Mucosa of rectum (tissue), 2 donors: ENCODE data around the gene NRIP2.

ENCODE experiments used
- H3K27ac ChIP-seq, 2 donors: one replicate each; pipeline ENCODE4 v1.7.0; 2013; ENCODE audit warnings: inconsistent platforms in 2 of 2, low read depth in 2 of 2, low read length in 2 of 2
- H3K27me3 ChIP-seq, 2 donors: one replicate each; pipeline ENCODE4 v1.7.0; 2013; ENCODE audit warnings: low read length in 2 of 2; ENCODE audit not compliant: control insufficient read depth in 2 of 2, insufficient read depth in 2 of 2
- H3K36me3 ChIP-seq, 2 donors: one replicate each; pipeline ENCODE4 v1.7.0; 2013; ENCODE audit warnings: low read length in 2 of 2; ENCODE audit not compliant: control insufficient read depth in 2 of 2, insufficient read depth in 2 of 2
- H3K4me1 ChIP-seq, 2 donors: one replicate each; pipeline ENCODE4 v1.7.0; 2013; ENCODE audit warnings: low read length in 2 of 2, mild to moderate bottlenecking in 1 of 2; ENCODE audit not compliant: control insufficient read depth in 2 of 2, insufficient read depth in 2 of 2
- H3K4me3 ChIP-seq, 2 donors: one replicate each; pipeline ENCODE4 v1.7.0; 2013; ENCODE audit warnings: low read length in 2 of 2
- H3K9ac ChIP-seq, 2 donors: one replicate each; pipeline ENCODE4 v1.7.0; 2013; ENCODE audit warnings: low read length in 2 of 2, low read depth in 1 of 2, mild to moderate bottlenecking in 1 of 2
- H3K9me3 ChIP-seq, 2 donors: one replicate each; pipeline ENCODE4 v1.7.0; 2013; ENCODE audit warnings: low read length in 2 of 2; ENCODE audit not compliant: control insufficient read depth in 2 of 2
- donor health status: healthy.
- donor health status: Normal muscosa, but diverticular disease.

Gene NRIP2

GRCh38 chr12:2845280-2845679 lies 10.4 kb upstream of the NRIP2 start:
- no peak overlapping the region for H3K4me3 ChIP-seq
- no peak overlapping the region for H3K9ac ChIP-seq
- H3K36me3 ChIP-seq = peaks cover 0 to 17% of the 10 kb centered on the region in 2 donors
- H3K27me3 ChIP-seq = no peaks in the 10 kb centered on the region
- H3K9me3 ChIP-seq = no peaks in the 10 kb centered on the region
- H3K27ac ChIP-seq = no peak overlapping the region
- peaks cover 0 to 5% of the 10 kb centered on the region in 2 donors for H3K4me1 ChIP-seq

- no peak overlapping the region for H3K27ac ChIP-seq
- H3K36me3 ChIP-seq = peaks cover 0 to 17% of the 10 kb centered on the region in 2 donors
Observed at GRCh38 chr12:2844786-2845185, 10.0 kb upstream of the NRIP2 start.

GRCh38 chr12:2842948-2843347 lies 8.1 kb upstream of the NRIP2 start:
- Histone ChIP-seq H3K36me3 (peaks cover 0 to 18% of the 10 kb centered on the region in 2 donors), H3K4me3 (no peak overlapping the region)

More at GRCh38 chr12:2844786-2845185, 10.0 kb upstream of the NRIP2 start:
- Histone ChIP-seq H3K4me3 (no peak overlapping the region), H3K27me3 (no peaks in the 10 kb centered on the region), H3K9ac (no peak overlapping the region), H3K4me1 (peaks cover 0 to 3% of the 10 kb centered on the region in 2 donors), H3K9me3 (no peaks in the 10 kb centered on the region)

GRCh38 chr12:2841056-2841650 lies 6.3 kb upstream of the NRIP2 start:
- H3K36me3 ChIP-seq = peaks cover 0 to 17% of the 10 kb centered on the region in 2 donors
- H3K27me3 ChIP-seq = no peaks in the 10 kb centered on the region
- H3K4me3 ChIP-seq = no peak overlapping the region
- no peak overlapping the region for H3K9ac ChIP-seq
- H3K27ac ChIP-seq = no peak overlapping the region
- no peaks in the 10 kb centered on the region for H3K9me3 ChIP-seq
- no peaks in the 10 kb centered on the region for H3K4me1 ChIP-seq

More at GRCh38 chr12:2842948-2843347, 8.1 kb upstream of the NRIP2 start:
- no peaks in the 10 kb centered on the region for H3K9me3 ChIP-seq
- H3K4me1 ChIP-seq = no peaks in the 10 kb centered on the region
- H3K27me3 ChIP-seq = no peaks in the 10 kb centered on the region
- no peak overlapping the region for H3K9ac ChIP-seq
- no peak overlapping the region for H3K27ac ChIP-seq

GRCh38 chr12:2836574-2836973 lies 1.7 kb upstream of the NRIP2 start:
- peaks cover 0 to 3% of the 10 kb centered on the region in 2 donors for H3K4me1 ChIP-seq
- H3K27me3 ChIP-seq = peaks cover 0 to 3% of the 10 kb centered on the region in 2 donors
- H3K9me3 ChIP-seq = no peaks in the 10 kb centered on the region
- H3K36me3 ChIP-seq = peaks cover 0 to 9% of the 10 kb centered on the region in 2 donors
- no peak overlapping the region for H3K9ac ChIP-seq
- H3K27ac ChIP-seq = no peak overlapping the region
- no peak overlapping the region for H3K4me3 ChIP-seq

GRCh38 chr12:2835691-2836403 lies 1.0 kb upstream of the NRIP2 start:
- H3K4me1 ChIP-seq = peaks cover 0 to 3% of the 10 kb centered on the region in 2 donors
- H3K9me3 ChIP-seq = no peaks in the 10 kb centered on the region
- peaks cover 0 to 6% of the 10 kb centered on the region in 2 donors for H3K36me3 ChIP-seq
- no peak overlapping the region for H3K9ac ChIP-seq
- H3K27ac ChIP-seq = no peak overlapping the region
- peaks cover 0 to 3% of the 10 kb centered on the region in 2 donors for H3K27me3 ChIP-seq
- H3K4me3 ChIP-seq = no peak overlapping the region

GRCh38 chr12:2833810-2834209 lies 1.0 kb downstream of the NRIP2 start:
- Histone ChIP-seq H3K36me3 (peaks cover 6 to 10% of the 10 kb centered on the region in 2 donors), H3K4me3 (peak overlapping the region in 1 of 2 donors; percentile 31), H3K9ac (no peak overlapping the region), H3K9me3 (no peaks in the 10 kb centered on the region), H3K27ac (no peak overlapping the region), H3K27me3 (peaks cover 0 to 3% of the 10 kb centered on the region in 2 donors), H3K4me1 (peaks cover 0 to 3% of the 10 kb centered on the region in 2 donors)

GRCh38 chr12:2833327-2833726 lies 1.5 kb downstream of the NRIP2 start:
- Histone ChIP-seq H3K36me3 (peaks cover 6 to 7% of the 10 kb centered on the region in 2 donors), H3K27me3 (peaks cover 0 to 3% of the 10 kb centered on the region in 2 donors), H3K9ac (no peak overlapping the region), H3K4me3 (no peak overlapping the region), H3K4me1 (peaks cover 0 to 3% of the 10 kb centered on the region in 2 donors), H3K9me3 (no peaks in the 10 kb centered on the region), H3K27ac (no peak overlapping the region)

GRCh38 chr12:2832550-2833127 lies 2.2 kb downstream of the NRIP2 start:
- Histone ChIP-seq H3K36me3 (peaks cover 12 to 13% of the 10 kb centered on the region in 2 donors), H3K9ac (no peak overlapping the region), H3K27me3 (peaks cover 0 to 3% of the 10 kb centered on the region in 2 donors), H3K27ac (no peak overlapping the region), H3K4me1 (peaks cover 0 to 3% of the 10 kb centered on the region in 2 donors), H3K9me3 (no peaks in the 10 kb centered on the region), H3K4me3 (no peak overlapping the region)

GRCh38 chr12:2829275-2829674 lies 5.6 kb downstream of the NRIP2 start:
- Histone ChIP-seq H3K4me3 (no peak overlapping the region), H3K27me3 (no peaks in the 10 kb centered on the region), H3K9me3 (no peaks in the 10 kb centered on the region), H3K36me3 (peaks cover 38 to 47% of the 10 kb centered on the region in 2 donors), H3K4me1 (no peaks in the 10 kb centered on the region), H3K27ac (no peak overlapping the region), H3K9ac (no peak overlapping the region)
